HepG2 (cell line): ENCODE measurements around the gene CAMKK1. TPM values are rescaled to one million over a fixed set of nuclear protein-coding genes. Genes with fewer than 3 reads are reported as not detected.

ENCODE experiments used
- ATAC-seq: fragments of 200-7000 bp; cut with Tn5 transposase; 3 replicates; pipeline ENCODE4 v1.9.1; 2020; ENCODE audit warnings: mild to moderate bottlenecking, moderate library complexity
- BruUV-seq: library from RNA; stranded (reverse); fragments of 400-500 nt; replicated peaks from 2 replicates; lab custom pipeline; 2021; lab: Mats Ljungman, UMichigan
- CTCF ChIA-PET: fragments of 300-600 bp; formaldehyde crosslinking; extraction: SDS; loops from one replicate; lab custom pipeline; 2021; ENCODE audit warnings: low total read pairs, inconsistent platforms, low intra/inter-chr PET ratio; lab: Yijun Ruan, JAX
- POLR2A ChIA-PET: fragments of 350-600 bp; sonication (Branson Sonifier 250); formaldehyde crosslinking; loops from one replicate; lab custom pipeline; 2020; ENCODE audit warnings: antibody characterized with exemption, inconsistent platforms; lab: Yijun Ruan, JAX
- DNase-seq: peaks from one replicate; pipeline ENCODE4 v3.0.0-alpha.2; 2015; ENCODE audit warnings: low spot score
- FAIRE-seq: peaks from 3 replicates; lab custom pipeline; 2011; peaks lifted over from hg19 to GRCh38; lab: Jason Lieb, UNC
- H2AFZ ChIP-seq: one replicate; pipeline ENCODE4 v1.6.1; 2011; ENCODE audit warnings: low read length, inconsistent platforms
- H3K27ac ChIP-seq: fragments of 300-600 bp; 3 replicates; pipeline ENCODE4 v1.8.0; 2011; ENCODE audit warnings: mixed run types, mild to moderate bottlenecking, mixed read lengths, low read length, inconsistent platforms; ENCODE audit not compliant: insufficient read depth; ENCODE audit errors: extremely low read length
- H3K27me3 ChIP-seq, 2 experiments: fragments of 200-600 bp in 1 of 2; 2 replicates in 1 of 2; 3 replicates in 1 of 2; pipeline versions ENCODE4 v1.6.0 to v1.8.0; 2011; ENCODE audit warnings: low read length in 2 of 2, mild to moderate bottlenecking in 2 of 2, moderate library complexity in 2 of 2, inconsistent platforms in 1 of 2; ENCODE audit not compliant: insufficient read depth in 2 of 2, control insufficient read depth in 1 of 2
- H3K36me3 ChIP-seq, 2 experiments: fragments of 200-600 bp in 1 of 2; replicated peaks in 1 of 2; 2 replicates in 1 of 2; 3 replicates in 1 of 2; pipeline versions ENCODE4 v1.5.1 to v1.8.0; 2011; ENCODE audit warnings: low read length in 2 of 2, inconsistent platforms in 1 of 2; ENCODE audit not compliant: insufficient read depth in 2 of 2, control insufficient read depth in 1 of 2
- H3K4me1 ChIP-seq: 2 replicates; pipeline ENCODE4 v1.5.1; 2012; ENCODE audit warnings: low read length, inconsistent platforms; ENCODE audit not compliant: insufficient read depth
- H3K4me2 ChIP-seq: 2 replicates; pipeline ENCODE4 v1.6.0; 2011; ENCODE audit warnings: low read depth, low read length, inconsistent platforms
- H3K4me3 ChIP-seq, 3 experiments: fragments of 200-600 bp in 1 of 3; sonication (generic), shearing (Covaris generic) in 1 of 3; replicated peaks in 1 of 3; 2 replicates each; pipeline ENCODE4 v1.5.1; 2011 to 2016; ENCODE audit warnings: low read length in 3 of 3, inconsistent platforms in 2 of 3, low read depth in 2 of 3, mild to moderate bottlenecking in 2 of 3, control low read depth in 1 of 3, mixed read lengths in 1 of 3; ENCODE audit not compliant: insufficient read depth in 1 of 3
- H3K79me2 ChIP-seq: one replicate; pipeline ENCODE4 v1.6.1; 2011; ENCODE audit warnings: low read length, inconsistent platforms; ENCODE audit not compliant: insufficient read depth
- H3K9ac ChIP-seq: 2 replicates; pipeline ENCODE4 v1.6.0; 2011; ENCODE audit warnings: mild to moderate bottlenecking, low read depth, low read length, inconsistent platforms; ENCODE audit not compliant: insufficient read depth
- H3K9me3 ChIP-seq: 2 replicates; pipeline ENCODE4 v1.5.1; 2012; ENCODE audit warnings: mild to moderate bottlenecking, low read length
- H4K20me1 ChIP-seq: 2 replicates; pipeline ENCODE4 v1.6.0; 2011; ENCODE audit warnings: inconsistent platforms, mild to moderate bottlenecking, low read length, moderate library complexity; ENCODE audit not compliant: insufficient read depth
- ADNP ChIP-seq: sonication (generic); formaldehyde crosslinking; IDR thresholded peaks from 2 replicates; pipeline ENCODE4 v1.4.0; 2020; ENCODE audit warnings: missing genetic modification reagents
- HOXD1 ChIP-seq: sonication (generic); formaldehyde crosslinking; IDR thresholded peaks from 2 replicates; pipeline ENCODE4 v1.5.0; 2020; ENCODE audit warnings: missing genetic modification reagents
- NBN ChIP-seq: fragments of 450-650 bp; conservative IDR thresholded peaks from 2 replicates; pipeline ENCODE4 v1.6.1; 2017
- PCBP2 ChIP-seq: fragments of 200-400 bp; formaldehyde crosslinking; optimal IDR thresholded peaks from 2 replicates; pipeline ENCODE3; 2018; ENCODE audit warnings: low read length, low read depth; ENCODE audit not compliant: poor library complexity, severe bottlenecking
- RAD21 ChIP-seq: fragments of 450-650 bp; formaldehyde crosslinking; IDR thresholded peaks from 2 replicates; pipeline ENCODE4 v1.5.0; 2020; ENCODE audit warnings: mild to moderate bottlenecking
- SALL2 ChIP-seq: sonication (generic); formaldehyde crosslinking; IDR thresholded peaks from 2 replicates; pipeline ENCODE4 v1.8.1; 2023; ENCODE audit warnings: mild to moderate bottlenecking, missing genetic modification reagents, inconsistent platforms
- SOX6 ChIP-seq, 2 experiments: fragments of 450-650 bp in 1 of 2; sonication (generic) in 1 of 2; formaldehyde crosslinking in 1 of 2; IDR thresholded peaks; 2 replicates each; pipeline versions ENCODE4 v1.4.0 to v1.6.1; 2017 to 2020; ENCODE audit warnings: antibody characterized with exemption in 1 of 2, mild to moderate bottlenecking in 1 of 2, missing genetic modification reagents in 1 of 2
- SSRP1 ChIP-seq: IDR thresholded peaks from 2 replicates; pipeline ENCODE4 v1.6.1; 2016; ENCODE audit warnings: control low read depth
- ZMYM2 ChIP-seq: sonication (generic); formaldehyde crosslinking; IDR thresholded peaks from 2 replicates; pipeline ENCODE4 v1.8.0; 2022; ENCODE audit warnings: mild to moderate bottlenecking, missing genetic modification reagents
- ZNF891 ChIP-seq: sonication (generic); formaldehyde crosslinking; IDR thresholded peaks from 2 replicates; pipeline ENCODE4 v1.5.0; 2020; ENCODE audit warnings: mild to moderate bottlenecking, missing genetic modification reagents
- ZSCAN12 ChIP-seq: sonication (generic); formaldehyde crosslinking; IDR thresholded peaks from 2 replicates; pipeline ENCODE4 v1.9.0; 2021; ENCODE audit warnings: mild to moderate bottlenecking, missing genetic modification reagents
- WGBS: methylation state at CpG from one replicate; pipeline ENCODE4 v1.1.6; 2017; ENCODE audit warnings: low lambda C conversion rate; 5-methylcytosine and 5-hydroxymethylcytosine counted together
- in situ Hi-C: cut with HindIII; loops from 2 replicates; pipeline ENCODE4 v1.10.0; 2017; ENCODE audit warnings: low pct_unique_long_range_greater_than_20kb; ENCODE audit not compliant: extremely low pct_ligation_motif_present
- intact Hi-C: fragments of 100-400 bp; cut with micrococcal nuclease; formaldehyde crosslinking; loops from one replicate; pipeline ENCODE4 v1.10.0; 2022; ENCODE audit not compliant: unreplicated experiment
- polyA plus RNA-seq, 8 experiments: library from polyadenylated mRNA; depleted of rRNA in 3 of 8; stranded (reverse) in 7 of 8; unstranded in 1 of 8; fragments of >200 nt; fragmentation: Illumina TruSeq in 4 of 8; extraction: Trizol in 4 of 8; gene quantifications; 2 replicates each; pipeline versions ENCODE4 v1.2.1 to v1.2.3, GENCODE V29; 2011 to 2016; ENCODE audit warnings: low read depth in 4 of 8, missing spikeins in 1 of 8, mixed read lengths in 1 of 8; ENCODE audit not compliant: insufficient read depth in 1 of 8
- total RNA-seq, 5 experiments: library from RNA; depleted of rRNA; stranded (reverse); fragments of >200 nt; fragmentation: Illumina TruSeq; extraction: Trizol; gene quantifications; 2 replicates each; pipeline ENCODE4 v1.2.3, GENCODE V29; 2016; ENCODE audit warnings: low read depth in 1 of 5
- TF ChIP-seq, protein P1 (sequence below): sonication (generic); formaldehyde crosslinking; IDR thresholded peaks from 2 replicates; pipeline ENCODE4 v1.5.1; 2020; ENCODE audit warnings: missing genetic modification reagents, mild to moderate bottlenecking, borderline replicate concordance
- TF ChIP-seq, protein P2 (sequence below): sonication (generic); formaldehyde crosslinking; IDR thresholded peaks from 2 replicates; pipeline ENCODE4 v1.5.1; 2020; ENCODE audit warnings: mild to moderate bottlenecking, missing genetic modification reagents, moderate library complexity
- TF ChIP-seq, protein P3 (sequence below): sonication (generic); formaldehyde crosslinking; IDR thresholded peaks from 2 replicates; pipeline ENCODE4 v1.9.0; 2021; ENCODE audit warnings: missing genetic modification reagents, borderline replicate concordance

Gene CAMKK1
- total and polyA plus RNA-seq, 2 of the 13 experiments (the other 11 are each of a cell fraction or from before 2014, with no cell fraction given): 1.5 to 1.6 TPM

DNA sequence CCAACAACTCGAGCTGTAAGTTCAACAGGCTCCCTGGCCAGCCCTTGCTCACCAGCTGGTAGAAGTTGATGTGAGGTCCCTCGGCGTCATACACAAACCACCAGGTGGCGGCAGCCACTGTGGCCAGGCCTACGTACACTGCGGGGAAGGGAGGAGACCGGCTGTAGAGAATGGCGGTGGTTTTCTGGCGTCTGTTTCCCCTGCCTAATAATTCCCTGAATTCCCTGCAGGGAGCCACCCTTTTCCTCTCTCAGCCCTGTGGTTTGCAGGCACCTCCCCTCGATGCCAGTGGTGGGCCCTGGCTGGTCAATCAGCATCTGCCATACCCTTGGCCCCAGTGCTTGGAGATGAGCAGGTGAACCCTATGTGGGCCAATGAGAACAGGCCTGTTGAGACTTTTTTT, 42.3 kb upstream of the CAMKK1 start (continued):
- TF ChIP-seq, protein P1, sequence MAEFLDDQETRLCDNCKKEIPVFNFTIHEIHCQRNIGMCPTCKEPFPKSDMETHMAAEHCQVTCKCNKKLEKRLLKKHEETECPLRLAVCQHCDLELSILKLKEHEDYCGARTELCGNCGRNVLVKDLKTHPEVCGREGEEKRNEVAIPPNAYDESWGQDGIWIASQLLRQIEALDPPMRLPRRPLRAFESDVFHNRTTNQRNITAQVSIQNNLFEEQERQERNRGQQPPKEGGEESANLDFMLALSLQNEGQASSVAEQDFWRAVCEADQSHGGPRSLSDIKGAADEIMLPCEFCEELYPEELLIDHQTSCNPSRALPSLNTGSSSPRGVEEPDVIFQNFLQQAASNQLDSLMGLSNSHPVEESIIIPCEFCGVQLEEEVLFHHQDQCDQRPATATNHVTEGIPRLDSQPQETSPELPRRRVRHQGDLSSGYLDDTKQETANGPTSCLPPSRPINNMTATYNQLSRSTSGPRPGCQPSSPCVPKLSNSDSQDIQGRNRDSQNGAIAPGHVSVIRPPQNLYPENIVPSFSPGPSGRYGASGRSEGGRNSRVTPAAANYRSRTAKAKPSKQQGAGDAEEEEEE (CRISPR knock-in tag): no peak
- TF ChIP-seq, protein P2, sequence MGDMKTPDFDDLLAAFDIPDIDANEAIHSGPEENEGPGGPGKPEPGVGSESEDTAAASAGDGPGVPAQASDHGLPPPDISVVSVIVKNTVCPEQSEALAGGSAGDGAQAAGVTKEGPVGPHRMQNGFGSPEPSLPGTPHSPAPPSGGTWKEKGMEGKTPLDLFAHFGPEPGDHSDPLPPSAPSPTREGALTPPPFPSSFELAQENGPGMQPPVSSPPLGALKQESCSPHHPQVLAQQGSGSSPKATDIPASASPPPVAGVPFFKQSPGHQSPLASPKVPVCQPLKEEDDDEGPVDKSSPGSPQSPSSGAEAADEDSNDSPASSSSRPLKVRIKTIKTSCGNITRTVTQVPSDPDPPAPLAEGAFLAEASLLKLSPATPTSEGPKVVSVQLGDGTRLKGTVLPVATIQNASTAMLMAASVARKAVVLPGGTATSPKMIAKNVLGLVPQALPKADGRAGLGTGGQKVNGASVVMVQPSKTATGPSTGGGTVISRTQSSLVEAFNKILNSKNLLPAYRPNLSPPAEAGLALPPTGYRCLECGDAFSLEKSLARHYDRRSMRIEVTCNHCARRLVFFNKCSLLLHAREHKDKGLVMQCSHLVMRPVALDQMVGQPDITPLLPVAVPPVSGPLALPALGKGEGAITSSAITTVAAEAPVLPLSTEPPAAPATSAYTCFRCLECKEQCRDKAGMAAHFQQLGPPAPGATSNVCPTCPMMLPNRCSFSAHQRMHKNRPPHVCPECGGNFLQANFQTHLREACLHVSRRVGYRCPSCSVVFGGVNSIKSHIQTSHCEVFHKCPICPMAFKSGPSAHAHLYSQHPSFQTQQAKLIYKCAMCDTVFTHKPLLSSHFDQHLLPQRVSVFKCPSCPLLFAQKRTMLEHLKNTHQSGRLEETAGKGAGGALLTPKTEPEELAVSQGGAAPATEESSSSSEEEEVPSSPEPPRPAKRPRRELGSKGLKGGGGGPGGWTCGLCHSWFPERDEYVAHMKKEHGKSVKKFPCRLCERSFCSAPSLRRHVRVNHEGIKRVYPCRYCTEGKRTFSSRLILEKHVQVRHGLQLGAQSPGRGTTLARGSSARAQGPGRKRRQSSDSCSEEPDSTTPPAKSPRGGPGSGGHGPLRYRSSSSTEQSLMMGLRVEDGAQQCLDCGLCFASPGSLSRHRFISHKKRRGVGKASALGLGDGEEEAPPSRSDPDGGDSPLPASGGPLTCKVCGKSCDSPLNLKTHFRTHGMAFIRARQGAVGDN (CRISPR knock-in tag): peak; percentile 72
- TF ChIP-seq ADNP (CRISPR knock-in tag) (no peak), ZNF891 (no peak), ZMYM2 (no peak), PCBP2 (no peak)
- TF ChIP-seq, all 625 proteins: peak for 52

DNA sequence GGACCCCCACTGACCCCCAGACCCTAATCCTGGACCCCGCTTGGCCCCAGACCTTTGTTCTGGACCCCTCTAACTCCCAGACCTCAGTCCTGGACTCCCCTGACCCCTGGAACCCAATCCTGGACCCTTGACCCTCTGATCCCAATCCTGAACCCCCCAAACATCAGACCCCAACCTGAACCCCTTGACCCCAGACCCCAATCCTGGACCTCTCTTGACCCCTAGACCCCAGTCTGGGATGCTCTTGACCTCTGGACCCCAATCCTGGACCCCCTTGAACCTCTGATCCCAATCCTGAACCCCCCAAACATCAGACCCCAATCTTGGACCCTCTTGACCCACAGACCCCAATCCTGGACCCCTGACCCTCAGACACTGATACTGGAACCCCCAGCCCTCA, 36.9 kb upstream of the CAMKK1 start:
- H3K27ac ChIP-seq: no peak overlapping the region
- H2AFZ ChIP-seq: no peak overlapping the region
- no peak overlapping the region for H3K4me3 ChIP-seq
- H3K4me1 ChIP-seq: peaks cover 40% of the 10 kb centered on the region
- no peaks in the 10 kb centered on the region for H3K79me2 ChIP-seq
- peaks cover 16 to 42% of the 10 kb centered on the region in 2 experiments for H3K27me3 ChIP-seq
- H3K36me3 ChIP-seq: no peaks in the 10 kb centered on the region
- no peak overlapping the region for H3K4me2 ChIP-seq
- in situ Hi-C loops: no loop called here
- ChIA-PET POLR2A (no interaction called here), CTCF (no interaction called here)
- no peak for FAIRE-seq
- 56% methylated on average over 1 of the region's 1 CpG for WGBS
- no TSS peak for BruUV-seq
- intact Hi-C loops: no loop called here
- H3K9ac ChIP-seq: no peak overlapping the region
- no peaks in the 10 kb centered on the region for H3K9me3 ChIP-seq
- no peak for DNase-seq
- ATAC-seq: no peak
- no peaks in the 10 kb centered on the region for H4K20me1 ChIP-seq
- TF ChIP-seq HOXD1 (no peak), SOX6 (IDR thresholded peaks at IDR 0.05) (no peak), SOX6 (CRISPR knock-in tag; IDR thresholded peaks at IDR 0.05) (no peak), ZSCAN12 (CRISPR knock-in tag) (no peak), SALL2 (CRISPR knock-in tag) (no peak), NBN (no peak), RAD21 (CRISPR knock-in tag) (no peak), SSRP1 (CRISPR knock-in tag) (no peak)
- TF ChIP-seq, protein P3, sequence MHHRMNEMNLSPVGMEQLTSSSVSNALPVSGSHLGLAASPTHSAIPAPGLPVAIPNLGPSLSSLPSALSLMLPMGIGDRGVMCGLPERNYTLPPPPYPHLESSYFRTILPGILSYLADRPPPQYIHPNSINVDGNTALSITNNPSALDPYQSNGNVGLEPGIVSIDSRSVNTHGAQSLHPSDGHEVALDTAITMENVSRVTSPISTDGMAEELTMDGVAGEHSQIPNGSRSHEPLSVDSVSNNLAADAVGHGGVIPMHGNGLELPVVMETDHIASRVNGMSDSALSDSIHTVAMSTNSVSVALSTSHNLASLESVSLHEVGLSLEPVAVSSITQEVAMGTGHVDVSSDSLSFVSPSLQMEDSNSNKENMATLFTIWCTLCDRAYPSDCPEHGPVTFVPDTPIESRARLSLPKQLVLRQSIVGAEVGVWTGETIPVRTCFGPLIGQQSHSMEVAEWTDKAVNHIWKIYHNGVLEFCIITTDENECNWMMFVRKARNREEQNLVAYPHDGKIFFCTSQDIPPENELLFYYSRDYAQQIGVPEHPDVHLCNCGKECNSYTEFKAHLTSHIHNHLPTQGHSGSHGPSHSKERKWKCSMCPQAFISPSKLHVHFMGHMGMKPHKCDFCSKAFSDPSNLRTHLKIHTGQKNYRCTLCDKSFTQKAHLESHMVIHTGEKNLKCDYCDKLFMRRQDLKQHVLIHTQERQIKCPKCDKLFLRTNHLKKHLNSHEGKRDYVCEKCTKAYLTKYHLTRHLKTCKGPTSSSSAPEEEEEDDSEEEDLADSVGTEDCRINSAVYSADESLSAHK (CRISPR knock-in tag): no peak
